HepG2 (cell line): ENCODE measurements around the gene AK9. TPM values are rescaled to one million over a fixed set of nuclear protein-coding genes. Genes with fewer than 3 reads are reported as not detected.

Experiments
- ATAC-seq: fragments of 200-7000 bp; cut with Tn5 transposase; 3 replicates; pipeline ENCODE4 v1.9.1; 2020; ENCODE audit warnings: mild to moderate bottlenecking, moderate library complexity
- BruUV-seq: library from RNA; stranded (reverse); fragments of 400-500 nt; replicated peaks from 2 replicates; lab custom pipeline; 2021; lab: Mats Ljungman, UMichigan
- CTCF ChIA-PET: fragments of 300-600 bp; formaldehyde crosslinking; extraction: SDS; loops from one replicate; lab custom pipeline; 2021; ENCODE audit warnings: low total read pairs, inconsistent platforms, low intra/inter-chr PET ratio; lab: Yijun Ruan, JAX
- POLR2A ChIA-PET: fragments of 350-600 bp; sonication (Branson Sonifier 250); formaldehyde crosslinking; loops from one replicate; lab custom pipeline; 2020; ENCODE audit warnings: antibody characterized with exemption, inconsistent platforms; lab: Yijun Ruan, JAX
- DNase-seq: peaks from one replicate; pipeline ENCODE4 v3.0.0-alpha.2; 2015; ENCODE audit warnings: low spot score
- FAIRE-seq: peaks from 3 replicates; lab custom pipeline; 2011; peaks lifted over from hg19 to GRCh38; lab: Jason Lieb, UNC
- H2AFZ ChIP-seq: one replicate; pipeline ENCODE4 v1.6.1; 2011; ENCODE audit warnings: low read length, inconsistent platforms
- H3K27ac ChIP-seq: fragments of 300-600 bp; 3 replicates; pipeline ENCODE4 v1.8.0; 2011; ENCODE audit warnings: mixed run types, mild to moderate bottlenecking, mixed read lengths, low read length, inconsistent platforms; ENCODE audit not compliant: insufficient read depth; ENCODE audit errors: extremely low read length
- H3K27me3 ChIP-seq, 2 experiments: fragments of 200-600 bp in 1 of 2; 2 replicates in 1 of 2; 3 replicates in 1 of 2; pipeline versions ENCODE4 v1.6.0 to v1.8.0; 2011; ENCODE audit warnings: low read length in 2 of 2, mild to moderate bottlenecking in 2 of 2, moderate library complexity in 2 of 2, inconsistent platforms in 1 of 2; ENCODE audit not compliant: insufficient read depth in 2 of 2, control insufficient read depth in 1 of 2
- H3K36me3 ChIP-seq, 2 experiments: fragments of 200-600 bp in 1 of 2; replicated peaks in 1 of 2; 2 replicates in 1 of 2; 3 replicates in 1 of 2; pipeline versions ENCODE4 v1.5.1 to v1.8.0; 2011; ENCODE audit warnings: low read length in 2 of 2, inconsistent platforms in 1 of 2; ENCODE audit not compliant: insufficient read depth in 2 of 2, control insufficient read depth in 1 of 2
- H3K4me1 ChIP-seq: 2 replicates; pipeline ENCODE4 v1.5.1; 2012; ENCODE audit warnings: low read length, inconsistent platforms; ENCODE audit not compliant: insufficient read depth
- H3K4me2 ChIP-seq: 2 replicates; pipeline ENCODE4 v1.6.0; 2011; ENCODE audit warnings: low read depth, low read length, inconsistent platforms
- H3K4me3 ChIP-seq, 3 experiments: fragments of 200-600 bp in 1 of 3; sonication (generic), shearing (Covaris generic) in 1 of 3; replicated peaks in 1 of 3; 2 replicates each; pipeline ENCODE4 v1.5.1; 2011 to 2016; ENCODE audit warnings: low read length in 3 of 3, inconsistent platforms in 2 of 3, low read depth in 2 of 3, mild to moderate bottlenecking in 2 of 3, control low read depth in 1 of 3, mixed read lengths in 1 of 3; ENCODE audit not compliant: insufficient read depth in 1 of 3
- H3K79me2 ChIP-seq: one replicate; pipeline ENCODE4 v1.6.1; 2011; ENCODE audit warnings: low read length, inconsistent platforms; ENCODE audit not compliant: insufficient read depth
- H3K9ac ChIP-seq: 2 replicates; pipeline ENCODE4 v1.6.0; 2011; ENCODE audit warnings: mild to moderate bottlenecking, low read depth, low read length, inconsistent platforms; ENCODE audit not compliant: insufficient read depth
- H3K9me3 ChIP-seq: 2 replicates; pipeline ENCODE4 v1.5.1; 2012; ENCODE audit warnings: mild to moderate bottlenecking, low read length
- H4K20me1 ChIP-seq: 2 replicates; pipeline ENCODE4 v1.6.0; 2011; ENCODE audit warnings: inconsistent platforms, mild to moderate bottlenecking, low read length, moderate library complexity; ENCODE audit not compliant: insufficient read depth
- ATF1 ChIP-seq: IDR thresholded peaks from 2 replicates; pipeline ENCODE4 v1.6.1; 2016; ENCODE audit warnings: mild to moderate bottlenecking, control low read depth
- BRD4 ChIP-seq: sonication (generic); formaldehyde crosslinking; IDR thresholded peaks from 2 replicates; pipeline ENCODE4 v1.4.0; 2020; ENCODE audit warnings: missing genetic modification reagents
- DNMT1 ChIP-seq: sonication (generic); formaldehyde crosslinking; IDR thresholded peaks from 2 replicates; pipeline ENCODE4 v1.5.1; 2020; ENCODE audit warnings: mild to moderate bottlenecking, missing genetic modification reagents
- ELF1 ChIP-seq: sonication (generic); formaldehyde crosslinking; IDR thresholded peaks from 2 replicates; pipeline ENCODE4 v1.4.0; 2020; ENCODE audit warnings: missing genetic modification reagents
- HBP1 ChIP-seq: IDR thresholded peaks from 2 replicates; pipeline ENCODE4 v1.6.1; 2016; ENCODE audit warnings: low read depth, control low read depth
- KLF12 ChIP-seq: sonication (generic); formaldehyde crosslinking; IDR thresholded peaks from 2 replicates; pipeline ENCODE4 v1.4.0; 2020; ENCODE audit warnings: missing genetic modification reagents, borderline replicate concordance
- NFE2L1 ChIP-seq: sonication (generic); formaldehyde crosslinking; IDR thresholded peaks from 2 replicates; pipeline ENCODE4 v1.4.0; 2020; ENCODE audit warnings: missing genetic modification reagents, mild to moderate bottlenecking, borderline replicate concordance
- ZFP41 ChIP-seq: sonication (generic); formaldehyde crosslinking; IDR thresholded peaks from 2 replicates; pipeline ENCODE4 v1.4.0; 2020; ENCODE audit warnings: mild to moderate bottlenecking, missing genetic modification reagents, borderline replicate concordance
- ZFP91 ChIP-seq: sonication (generic); formaldehyde crosslinking; IDR thresholded peaks from 2 replicates; pipeline ENCODE4 v1.9.0; 2022; ENCODE audit warnings: missing genetic modification reagents, mild to moderate bottlenecking, borderline replicate concordance
- ZNF383 ChIP-seq: sonication (generic); formaldehyde crosslinking; IDR thresholded peaks from 2 replicates; pipeline ENCODE4 v1.4.0; 2020; ENCODE audit warnings: missing genetic modification reagents, mild to moderate bottlenecking, borderline replicate concordance
- ZNF605 ChIP-seq: sonication (generic); formaldehyde crosslinking; IDR thresholded peaks from 2 replicates; pipeline ENCODE4 v1.8.0; 2022; ENCODE audit warnings: mild to moderate bottlenecking, missing genetic modification reagents
- ZNF629 ChIP-seq: sonication (generic); formaldehyde crosslinking; conservative IDR thresholded peaks from 2 replicates; pipeline ENCODE4 v1.5.0; 2020; ENCODE audit warnings: missing genetic modification reagents
- ZNF672 ChIP-seq: sonication (generic); formaldehyde crosslinking; IDR thresholded peaks from 2 replicates; pipeline ENCODE4 v1.8.1; 2022; ENCODE audit warnings: missing genetic modification reagents
- ZNF790 ChIP-seq: sonication (generic); formaldehyde crosslinking; IDR thresholded peaks from 2 replicates; pipeline ENCODE4 v1.8.0; 2022; ENCODE audit warnings: missing genetic modification reagents, mild to moderate bottlenecking, borderline replicate concordance
- WGBS: methylation state at CpG from one replicate; pipeline ENCODE4 v1.1.6; 2017; ENCODE audit warnings: low lambda C conversion rate; 5-methylcytosine and 5-hydroxymethylcytosine counted together
- in situ Hi-C: cut with HindIII; loops from 2 replicates; pipeline ENCODE4 v1.10.0; 2017; ENCODE audit warnings: low pct_unique_long_range_greater_than_20kb; ENCODE audit not compliant: extremely low pct_ligation_motif_present
- intact Hi-C: fragments of 100-400 bp; cut with micrococcal nuclease; formaldehyde crosslinking; loops from one replicate; pipeline ENCODE4 v1.10.0; 2022; ENCODE audit not compliant: unreplicated experiment
- polyA plus RNA-seq, 8 experiments: library from polyadenylated mRNA; depleted of rRNA in 3 of 8; stranded (reverse) in 7 of 8; unstranded in 1 of 8; fragments of >200 nt; fragmentation: Illumina TruSeq in 4 of 8; extraction: Trizol in 4 of 8; gene quantifications; 2 replicates each; pipeline versions ENCODE4 v1.2.1 to v1.2.3, GENCODE V29; 2011 to 2016; ENCODE audit warnings: low read depth in 4 of 8, missing spikeins in 1 of 8, mixed read lengths in 1 of 8; ENCODE audit not compliant: insufficient read depth in 1 of 8
- total RNA-seq, 5 experiments: library from RNA; depleted of rRNA; stranded (reverse); fragments of >200 nt; fragmentation: Illumina TruSeq; extraction: Trizol; gene quantifications; 2 replicates each; pipeline ENCODE4 v1.2.3, GENCODE V29; 2016; ENCODE audit warnings: low read depth in 1 of 5

Gene AK9
- total and polyA plus RNA-seq, 2 of the 13 experiments (the other 11 are each of a cell fraction or from before 2014, with no cell fraction given): 3.2 to 4.8 TPM

- intact Hi-C loops: no loop called here
- no peak overlapping the region for H3K9ac ChIP-seq
- CTCF ChIA-PET: no interaction called here
Measured at GRCh38 chr6:109717971-109718370, 27.0 kb upstream of the AK9 start.

More at GRCh38 chr6:109717971-109718370, 27.0 kb upstream of the AK9 start:
- POLR2A ChIA-PET: no interaction called here
- H3K27ac ChIP-seq: no peak overlapping the region
- no peaks in the 10 kb centered on the region for H3K27me3 ChIP-seq
- ATAC-seq (no peak), DNase-seq (no peak), FAIRE-seq (no peak)
- no peaks in the 10 kb centered on the region for H3K36me3 ChIP-seq
- H3K4me2 ChIP-seq: no peak overlapping the region
- H3K9me3 ChIP-seq: no peaks in the 10 kb centered on the region
- no peak overlapping the region for H2AFZ ChIP-seq
- H3K79me2 ChIP-seq: no peaks in the 10 kb centered on the region
- TF ChIP-seq ELF1 (CRISPR knock-in tag) (no peak), NFE2L1 (CRISPR knock-in tag) (no peak), ZNF383 (no peak), KLF12 (CRISPR knock-in tag) (no peak), ZNF605 (CRISPR knock-in tag) (no peak), ZNF790 (CRISPR knock-in tag) (no peak), ZFP41 (CRISPR knock-in tag) (no peak), ATF1 (CRISPR knock-in tag) (no peak), ZFP91 (CRISPR knock-in tag) (no peak), DNMT1 (CRISPR knock-in tag) (no peak), ZNF629 (no peak), HBP1 (CRISPR knock-in tag) (no peak), BRD4 (CRISPR knock-in tag) (no peak), ZNF672 (CRISPR knock-in tag) (no peak)
- H3K4me3 ChIP-seq: no peak overlapping the region
- in situ Hi-C loops: no loop called here
- no TSS peak for BruUV-seq
- H4K20me1 ChIP-seq: no peaks in the 10 kb centered on the region
- 81% methylated on average over 2 of the region's 2 CpGs for WGBS
- no peaks in the 10 kb centered on the region for H3K4me1 ChIP-seq
